Fibroblast of pulmonary artery (primary cell): ENCODE results near the gene BCL2.
"Not testable (repeated sequence)": the region's sequence is repeated elsewhere in the genome, so short reads cannot be mapped to it uniquely, and the experiment has no call there.

ENCODE experiments used
- DNase-seq: peaks from one replicate; pipeline ENCODE4 v3.0.0-alpha.2; 2010; ENCODE audit warnings: low read depth
- H3K4me3 ChIP-seq: replicated peaks from 2 replicates; pipeline ENCODE4 v1.5.1; 2011; ENCODE audit warnings: low read depth, mild to moderate bottlenecking, control low read depth, low read length, moderate library complexity
- TF ChIP-seq, protein P1 (sequence below): IDR thresholded peaks from 2 replicates; pipeline ENCODE4 v1.5.1; 2011; ENCODE audit warnings: mild to moderate bottlenecking, control low read depth, low read length, inconsistent platforms; ENCODE audit errors: missing control alignments

Gene BCL2

GRCh38 chr18:63207143-63207790 is 112.3 kb downstream of the BCL2 start:
- no peak overlapping the region for H3K4me3 ChIP-seq
- TF ChIP-seq, protein P1, sequence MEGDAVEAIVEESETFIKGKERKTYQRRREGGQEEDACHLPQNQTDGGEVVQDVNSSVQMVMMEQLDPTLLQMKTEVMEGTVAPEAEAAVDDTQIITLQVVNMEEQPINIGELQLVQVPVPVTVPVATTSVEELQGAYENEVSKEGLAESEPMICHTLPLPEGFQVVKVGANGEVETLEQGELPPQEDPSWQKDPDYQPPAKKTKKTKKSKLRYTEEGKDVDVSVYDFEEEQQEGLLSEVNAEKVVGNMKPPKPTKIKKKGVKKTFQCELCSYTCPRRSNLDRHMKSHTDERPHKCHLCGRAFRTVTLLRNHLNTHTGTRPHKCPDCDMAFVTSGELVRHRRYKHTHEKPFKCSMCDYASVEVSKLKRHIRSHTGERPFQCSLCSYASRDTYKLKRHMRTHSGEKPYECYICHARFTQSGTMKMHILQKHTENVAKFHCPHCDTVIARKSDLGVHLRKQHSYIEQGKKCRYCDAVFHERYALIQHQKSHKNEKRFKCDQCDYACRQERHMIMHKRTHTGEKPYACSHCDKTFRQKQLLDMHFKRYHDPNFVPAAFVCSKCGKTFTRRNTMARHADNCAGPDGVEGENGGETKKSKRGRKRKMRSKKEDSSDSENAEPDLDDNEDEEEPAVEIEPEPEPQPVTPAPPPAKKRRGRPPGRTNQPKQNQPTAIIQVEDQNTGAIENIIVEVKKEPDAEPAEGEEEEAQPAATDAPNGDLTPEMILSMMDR: no peak
- DNase-seq: no peak

- TF ChIP-seq, protein P1: no peak
- DNase-seq: no peak
- no peak overlapping the region for H3K4me3 ChIP-seq
Observed at GRCh38 chr18:63206433-63207142, 113.0 kb downstream of the BCL2 start.

GRCh38 chr18:63205791-63206252 is 113.7 kb downstream of the BCL2 start:
- TF ChIP-seq, protein P1: no peak
- DNase-seq: no peak
- H3K4me3 ChIP-seq: no peak overlapping the region

- no peak overlapping the region for H3K4me3 ChIP-seq
- no peak for DNase-seq
- TF ChIP-seq, protein P1: no peak
Observed at GRCh38 chr18:63203497-63203896, 116.1 kb downstream of the BCL2 start.

- H3K4me3 ChIP-seq: no peak overlapping the region
- TF ChIP-seq, protein P1: no peak
- DNase-seq: no peak
Observed at GRCh38 chr18:63202828-63203227, 116.7 kb downstream of the BCL2 start.

DNA sequence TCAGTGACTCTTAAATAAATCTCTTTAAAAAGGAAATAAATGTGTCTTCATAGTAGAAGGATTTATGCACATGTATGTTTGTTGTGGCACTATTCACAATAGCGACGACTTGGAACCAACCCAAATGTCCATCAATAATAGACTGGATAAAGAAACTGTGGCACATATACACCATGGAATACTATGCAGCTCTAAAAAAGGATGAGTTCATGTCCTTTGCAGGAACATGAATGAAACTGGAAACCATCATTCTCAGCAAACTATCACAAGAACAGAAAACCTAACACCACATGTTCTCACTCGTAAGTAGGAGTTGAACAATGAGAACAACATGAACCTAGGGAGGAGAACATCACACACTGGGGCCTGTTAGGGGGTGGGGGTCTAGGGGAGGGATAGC is 118.1 kb downstream of the BCL2 start:
- DNase-seq, H3K4me3 ChIP-seq: not testable (repeated sequence)

- DNase-seq: no peak
- TF ChIP-seq, protein P1: no peak
- no peak overlapping the region for H3K4me3 ChIP-seq
Observed at GRCh38 chr18:63199743-63200241, 119.8 kb downstream of the BCL2 start.
